22Rv1 (cell line): ENCODE measurements around the gene GPR83.

Experiments used
- ZFX ChIP-seq: fragments of 450-650 bp; IDR thresholded peaks from 2 replicates; pipeline ENCODE4 v1.6.1; 2017; ENCODE audit warnings: antibody characterized with exemption, borderline replicate concordance
- TF ChIP-seq, protein P1 (sequence below): fragments of 450-650 bp; IDR thresholded peaks from 2 replicates; pipeline ENCODE4 v1.5.1; 2017; ENCODE audit warnings: mild to moderate bottlenecking

DNA sequence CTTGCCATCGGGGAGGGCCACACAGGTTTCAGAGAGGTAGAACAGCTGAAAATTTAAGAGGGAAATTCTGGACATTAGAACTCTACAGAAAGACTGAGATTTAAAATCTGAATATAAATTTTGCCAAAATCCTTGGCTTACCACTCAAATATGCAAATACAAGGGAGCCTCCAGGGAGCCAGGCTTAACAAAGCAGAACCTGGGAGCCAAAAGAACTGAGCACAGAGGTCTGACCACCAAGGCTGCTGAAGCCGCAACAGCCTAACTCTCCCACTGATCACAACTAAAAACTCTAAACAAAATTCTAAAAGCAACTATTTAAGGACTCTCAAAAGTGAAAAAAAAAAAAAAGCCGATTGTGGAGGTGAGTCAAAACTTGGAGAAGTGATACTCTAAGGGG, 62.6 kb downstream of the GPR83 start:
- TF ChIP-seq, protein P1, sequence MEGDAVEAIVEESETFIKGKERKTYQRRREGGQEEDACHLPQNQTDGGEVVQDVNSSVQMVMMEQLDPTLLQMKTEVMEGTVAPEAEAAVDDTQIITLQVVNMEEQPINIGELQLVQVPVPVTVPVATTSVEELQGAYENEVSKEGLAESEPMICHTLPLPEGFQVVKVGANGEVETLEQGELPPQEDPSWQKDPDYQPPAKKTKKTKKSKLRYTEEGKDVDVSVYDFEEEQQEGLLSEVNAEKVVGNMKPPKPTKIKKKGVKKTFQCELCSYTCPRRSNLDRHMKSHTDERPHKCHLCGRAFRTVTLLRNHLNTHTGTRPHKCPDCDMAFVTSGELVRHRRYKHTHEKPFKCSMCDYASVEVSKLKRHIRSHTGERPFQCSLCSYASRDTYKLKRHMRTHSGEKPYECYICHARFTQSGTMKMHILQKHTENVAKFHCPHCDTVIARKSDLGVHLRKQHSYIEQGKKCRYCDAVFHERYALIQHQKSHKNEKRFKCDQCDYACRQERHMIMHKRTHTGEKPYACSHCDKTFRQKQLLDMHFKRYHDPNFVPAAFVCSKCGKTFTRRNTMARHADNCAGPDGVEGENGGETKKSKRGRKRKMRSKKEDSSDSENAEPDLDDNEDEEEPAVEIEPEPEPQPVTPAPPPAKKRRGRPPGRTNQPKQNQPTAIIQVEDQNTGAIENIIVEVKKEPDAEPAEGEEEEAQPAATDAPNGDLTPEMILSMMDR: no peak
- no peak for TF ChIP-seq ZFX
